Measurements from ENCODE around the gene PPCDC.

DNA sequence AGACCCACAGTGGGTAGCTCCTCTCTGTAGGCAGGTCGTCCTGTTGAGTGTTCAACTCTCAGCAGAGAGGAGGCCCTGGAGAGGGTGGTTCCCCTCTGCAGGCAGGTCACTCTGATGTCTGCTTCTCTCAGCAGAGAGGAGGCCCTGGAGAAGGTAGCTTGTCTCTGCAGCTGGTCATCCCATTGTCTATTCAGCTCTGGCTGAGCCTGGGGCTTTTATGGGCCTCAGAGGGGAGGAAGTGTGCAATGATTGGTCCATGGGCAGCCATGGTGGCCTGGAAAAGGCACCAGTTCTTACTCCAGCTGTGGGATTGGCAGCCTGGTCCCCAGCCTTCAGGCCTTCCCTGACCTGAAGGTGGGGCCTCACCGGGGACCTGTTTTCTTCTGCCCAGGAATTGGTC lies 52.9 kb downstream of the PPCDC start:
- TF ChIP-seq CTCF (IDR thresholded peaks at IDR 0.05) (no peak), POLR2A (IDR thresholded peaks at IDR 0.05) (no peak)
